GM18951 (cell line): Measurements from ENCODE around the gene CD8A.

Experiments used
- POLR2A ChIP-seq: IDR thresholded peaks from 4 replicates; pipeline ENCODE4 v1.6.1; 2011; ENCODE audit warnings: mild to moderate bottlenecking; ENCODE audit not compliant: insufficient read length, insufficient read depth; ENCODE audit errors: extremely low read depth
- in situ Hi-C: fragments of 300-500 bp; cut with MboI; formaldehyde crosslinking; loops from one replicate; pipeline ENCODE4 v1.12.0; 2022; ENCODE audit warnings: low sequenced_read_pairs, mixed read lengths, inconsistent platforms; ENCODE audit not compliant: unreplicated experiment

CD8A gene

DNA sequence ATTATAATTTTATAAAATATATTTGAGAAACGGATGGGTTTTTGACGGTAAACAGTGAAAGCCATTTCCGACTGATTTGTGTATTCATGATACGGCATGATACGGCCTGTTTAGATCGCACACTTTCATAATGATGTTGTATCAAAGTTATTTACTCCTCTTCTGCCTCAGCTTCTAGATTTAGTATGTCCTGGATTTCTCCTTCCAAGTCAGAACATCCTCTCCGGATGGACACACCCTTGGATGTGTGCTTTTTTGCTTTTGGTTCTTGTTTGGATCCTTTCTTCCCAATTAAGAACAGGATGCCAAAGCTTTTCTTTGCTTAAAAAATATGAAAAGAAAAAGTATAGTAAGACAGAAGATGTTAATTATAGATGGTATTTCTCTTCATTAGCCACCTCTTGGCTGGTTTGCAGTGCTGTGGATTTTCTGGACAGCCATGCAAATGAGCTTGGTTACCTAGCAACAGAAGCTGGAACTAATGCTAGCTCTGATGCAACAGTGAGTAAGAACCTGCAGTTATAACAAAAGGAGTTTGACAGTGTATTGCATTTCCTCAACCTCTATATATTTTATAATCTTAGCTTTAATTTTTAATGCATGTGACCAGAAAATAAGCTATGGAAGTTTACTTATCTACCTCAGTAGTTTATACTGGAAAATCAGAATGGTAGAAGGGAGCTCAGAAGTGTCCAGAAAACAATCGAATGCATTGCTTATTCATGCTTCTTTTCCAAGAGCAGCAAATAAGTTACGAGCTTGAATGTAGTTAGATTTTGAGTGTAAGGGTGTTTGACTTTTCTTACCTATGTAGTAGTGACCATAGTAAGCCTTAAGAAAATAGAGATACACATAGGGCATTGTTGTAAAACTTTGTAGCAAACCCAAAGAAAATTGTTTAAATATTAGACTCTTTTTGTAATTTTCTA is 42.7 kb downstream of the CD8A start:
- in situ Hi-C loops, result loop anchor here (25.0 kb wide), 1 partner anchor 314 kb away; no protein-coding TSS in a partner anchor
- TF ChIP-seq POLR2A, result no peak

- in situ Hi-C loops, result loop anchor here (25.0 kb wide), 1 partner anchor 315 kb away; no protein-coding TSS in a partner anchor
- no peak for TF ChIP-seq POLR2A
Measured at GRCh38 chr2:86746939-86747338, 43.8 kb downstream of the CD8A start.

- in situ Hi-C loops, result loop anchor here (25.0 kb wide), 1 partner anchor 318 kb away; no protein-coding TSS in a partner anchor
- TF ChIP-seq POLR2A, result no peak
Measured at GRCh38 chr2:86744152-86744551, 46.6 kb downstream of the CD8A start.

- in situ Hi-C loops, result loop anchor here (25.0 kb wide), 1 partner anchor 320 kb away; no protein-coding TSS in a partner anchor
Measured at GRCh38 chr2:86741889-86742498, 48.7 kb downstream of the CD8A start.

DNA sequence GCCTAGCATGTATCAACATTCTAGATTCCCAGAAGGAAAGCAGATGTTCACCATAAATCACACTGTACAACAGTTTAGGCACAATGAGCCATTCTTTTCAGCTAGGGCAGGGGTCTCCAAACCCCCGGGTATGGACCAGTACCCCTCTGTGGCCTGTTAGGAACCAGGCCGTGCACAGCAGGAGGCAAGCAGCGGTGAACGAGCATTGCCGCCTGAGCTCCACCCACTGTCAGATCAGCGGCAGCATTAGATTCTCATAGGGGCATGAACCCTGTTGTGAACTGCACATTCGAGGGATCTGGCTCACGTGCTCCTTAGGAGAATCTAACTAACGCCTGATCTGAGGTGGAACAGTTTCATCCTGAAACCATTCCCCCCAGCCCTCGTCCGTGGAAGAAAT is 50.8 kb downstream of the CD8A start:
- in situ Hi-C loops, result loop anchor here (25.0 kb wide), 1 partner anchor 322 kb away; no protein-coding TSS in a partner anchor

GRCh38 chr2:86739485-86739884 is 51.2 kb downstream of the CD8A start:
- in situ Hi-C loops, result loop anchor here (25.0 kb wide), 1 partner anchor 323 kb away; no protein-coding TSS in a partner anchor

GRCh38 chr2:86734896-86735295 is 55.8 kb downstream of the CD8A start:
- in situ Hi-C loops, result loop anchor here (25.0 kb wide), 1 partner anchor 327 kb away; no protein-coding TSS in a partner anchor
